HFF-Myc (cell line): Measurements from ENCODE around the gene C5orf52.
A peak's percentile ranks its signal among the peaks of the same experiment; 100 is the strongest.
"Not testable (repeated sequence)": the region's sequence is repeated elsewhere in the genome, so short reads cannot be mapped to it uniquely, and the experiment has no call there.

Source experiments
- DNase-seq: peaks from one replicate; pipeline ENCODE4 v3.0.0-alpha.2; 2011; ENCODE audit warnings: low read depth; ENCODE audit errors: extremely low read depth
- H3K4me3 ChIP-seq: replicated peaks from 2 replicates; pipeline ENCODE4 v1.5.1; 2011; ENCODE audit warnings: low read depth, mild to moderate bottlenecking, control low read depth, low read length
- TF ChIP-seq, protein P1 (sequence below): IDR thresholded peaks from 2 replicates; pipeline ENCODE4 v1.5.1; 2012; ENCODE audit warnings: mild to moderate bottlenecking, low read depth, low read length, control low read depth; ENCODE audit errors: missing control alignments

The C5orf52 gene

DNA sequence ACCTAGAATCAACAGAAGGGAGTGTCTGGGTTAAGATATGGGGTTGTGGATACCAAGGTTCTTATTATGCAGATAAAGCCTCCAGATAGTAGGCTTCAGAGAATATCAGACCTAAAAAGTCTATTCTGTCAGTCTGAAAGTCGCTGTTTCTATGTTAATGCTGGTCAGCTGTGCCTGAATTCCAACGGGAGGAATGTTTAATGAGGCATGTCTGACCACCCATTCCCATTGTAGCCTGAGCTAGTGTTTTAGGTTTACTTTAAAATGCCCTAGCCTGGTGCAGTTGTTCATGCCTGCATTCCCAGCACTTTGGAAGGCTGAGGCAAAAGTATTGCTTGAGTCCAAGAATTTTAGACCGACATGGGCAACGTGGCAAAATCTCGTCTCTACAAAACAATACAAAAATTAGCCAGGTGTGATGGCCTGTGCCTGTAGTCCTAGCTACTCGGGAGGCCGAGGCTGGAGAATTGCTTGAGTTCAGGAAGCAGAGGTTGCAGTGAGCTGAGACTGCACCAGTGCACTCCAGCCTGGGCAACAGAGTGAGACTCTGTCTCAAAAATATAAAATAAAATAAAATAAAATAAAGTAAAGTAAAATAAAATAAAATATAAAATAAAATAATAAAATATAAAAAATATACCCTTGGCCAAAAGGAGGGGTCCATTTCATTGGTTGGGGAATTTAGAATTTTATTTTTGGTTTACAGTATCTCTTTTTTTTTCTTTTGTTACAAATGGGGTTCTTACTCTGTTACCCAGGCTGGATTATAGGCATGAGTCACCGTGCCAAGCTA is 11.3 kb upstream of the C5orf52 start:
- DNase-seq = no peak
- no peak overlapping the region for H3K4me3 ChIP-seq
- TF ChIP-seq, protein P1, sequence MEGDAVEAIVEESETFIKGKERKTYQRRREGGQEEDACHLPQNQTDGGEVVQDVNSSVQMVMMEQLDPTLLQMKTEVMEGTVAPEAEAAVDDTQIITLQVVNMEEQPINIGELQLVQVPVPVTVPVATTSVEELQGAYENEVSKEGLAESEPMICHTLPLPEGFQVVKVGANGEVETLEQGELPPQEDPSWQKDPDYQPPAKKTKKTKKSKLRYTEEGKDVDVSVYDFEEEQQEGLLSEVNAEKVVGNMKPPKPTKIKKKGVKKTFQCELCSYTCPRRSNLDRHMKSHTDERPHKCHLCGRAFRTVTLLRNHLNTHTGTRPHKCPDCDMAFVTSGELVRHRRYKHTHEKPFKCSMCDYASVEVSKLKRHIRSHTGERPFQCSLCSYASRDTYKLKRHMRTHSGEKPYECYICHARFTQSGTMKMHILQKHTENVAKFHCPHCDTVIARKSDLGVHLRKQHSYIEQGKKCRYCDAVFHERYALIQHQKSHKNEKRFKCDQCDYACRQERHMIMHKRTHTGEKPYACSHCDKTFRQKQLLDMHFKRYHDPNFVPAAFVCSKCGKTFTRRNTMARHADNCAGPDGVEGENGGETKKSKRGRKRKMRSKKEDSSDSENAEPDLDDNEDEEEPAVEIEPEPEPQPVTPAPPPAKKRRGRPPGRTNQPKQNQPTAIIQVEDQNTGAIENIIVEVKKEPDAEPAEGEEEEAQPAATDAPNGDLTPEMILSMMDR = no peak

DNA sequence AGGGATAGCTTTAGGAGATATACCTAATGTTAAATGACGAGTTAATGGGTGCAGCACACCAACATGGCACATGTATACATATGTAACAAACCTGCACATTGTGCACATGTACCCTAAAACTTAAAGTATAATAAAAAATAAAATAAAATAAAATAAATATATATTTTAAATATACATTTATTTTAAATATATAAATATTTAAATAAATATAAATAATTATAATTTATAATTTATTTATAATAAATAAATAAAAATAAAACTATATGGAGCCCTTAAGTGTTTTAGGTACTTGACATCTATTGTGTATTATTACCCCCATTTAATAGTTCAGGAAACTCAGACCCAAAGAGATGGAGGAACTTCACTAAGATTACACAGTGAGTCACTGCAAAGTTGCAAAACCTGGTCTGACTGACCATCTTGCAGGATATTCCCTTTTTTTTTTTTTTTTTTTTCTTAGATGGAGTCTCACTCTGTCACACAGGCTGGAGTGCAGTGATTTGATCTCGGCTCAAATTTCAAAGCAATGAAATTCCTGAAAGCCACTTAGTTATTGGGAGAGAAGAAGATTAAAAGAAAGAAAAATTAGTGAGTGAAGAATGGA is 5.8 kb upstream of the C5orf52 start:
- H3K4me3 ChIP-seq = no peak overlapping the region
- TF ChIP-seq, protein P1 = no peak
- DNase-seq = no peak

DNA sequence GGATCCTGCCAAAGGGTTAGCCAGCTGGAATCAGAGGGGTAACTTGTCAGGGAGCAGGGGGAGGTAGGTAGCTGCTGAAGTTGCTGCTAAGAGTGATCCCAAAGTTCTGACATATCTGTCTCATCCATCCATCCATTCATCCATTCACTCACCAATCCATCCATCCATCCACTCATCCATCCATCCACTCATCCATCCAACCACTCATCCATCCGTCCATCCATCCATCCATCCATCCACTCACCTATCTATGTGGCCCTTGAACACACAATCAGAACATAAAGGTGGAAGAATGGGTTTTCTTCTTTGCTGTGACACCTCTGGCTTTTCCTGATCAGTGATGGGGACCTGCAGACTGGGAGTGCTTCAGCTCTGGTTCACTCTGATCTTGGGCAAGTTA is 3.0 kb upstream of the C5orf52 start:
- no peak for DNase-seq
- no peak overlapping the region for H3K4me3 ChIP-seq
- TF ChIP-seq, protein P1 = no peak

DNA sequence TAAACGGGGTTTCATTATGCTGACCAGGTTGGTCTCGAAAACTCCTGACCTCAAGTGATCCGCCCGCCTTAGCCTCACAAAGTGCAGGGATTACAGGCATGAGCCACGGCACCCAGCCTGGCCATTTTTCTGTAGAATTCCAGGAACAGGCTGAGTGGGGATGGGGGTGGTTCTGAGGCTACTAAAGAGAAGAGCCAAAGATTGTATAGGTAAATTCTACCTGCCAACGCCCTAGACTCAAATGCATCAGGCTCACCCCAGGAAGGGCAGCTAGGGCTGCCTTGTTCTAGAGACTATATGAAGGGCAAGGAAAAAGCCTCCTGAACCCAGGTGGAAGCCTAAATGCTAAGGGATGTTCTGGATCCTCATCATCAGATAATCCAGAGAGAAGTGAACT is 1.6 kb upstream of the C5orf52 start:
- DNase-seq = no peak
- TF ChIP-seq, protein P1 = no peak
- no peak overlapping the region for H3K4me3 ChIP-seq

GRCh38 chr5:157671592-157672330 is 428 bp downstream of the C5orf52 start:
- TF ChIP-seq, protein P1 = no peak
- H3K4me3 ChIP-seq = peak overlapping the region; percentile 63
- no peak for DNase-seq

DNA sequence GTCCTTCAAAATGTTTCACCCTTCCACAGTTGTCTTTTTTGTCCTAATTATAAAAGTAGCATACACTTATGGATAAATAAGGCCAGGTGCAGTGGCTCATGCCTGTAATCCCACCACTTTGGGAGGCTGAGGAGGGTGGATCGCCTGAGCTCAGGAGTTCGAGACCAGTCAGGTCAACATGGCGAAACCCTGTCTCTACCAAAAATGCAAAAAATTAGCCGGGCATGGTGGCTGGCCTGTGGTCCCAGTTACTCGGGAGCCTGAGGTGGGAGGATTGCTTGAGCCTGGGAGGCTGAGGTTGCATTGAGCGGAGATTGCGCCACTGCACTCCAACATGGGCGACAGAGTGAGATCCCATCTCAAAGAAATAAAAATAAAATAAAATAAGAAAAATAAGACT is 1.6 kb downstream of the C5orf52 start:
- no peak for DNase-seq
- no peak overlapping the region for H3K4me3 ChIP-seq
- TF ChIP-seq, protein P1 = no peak

DNA sequence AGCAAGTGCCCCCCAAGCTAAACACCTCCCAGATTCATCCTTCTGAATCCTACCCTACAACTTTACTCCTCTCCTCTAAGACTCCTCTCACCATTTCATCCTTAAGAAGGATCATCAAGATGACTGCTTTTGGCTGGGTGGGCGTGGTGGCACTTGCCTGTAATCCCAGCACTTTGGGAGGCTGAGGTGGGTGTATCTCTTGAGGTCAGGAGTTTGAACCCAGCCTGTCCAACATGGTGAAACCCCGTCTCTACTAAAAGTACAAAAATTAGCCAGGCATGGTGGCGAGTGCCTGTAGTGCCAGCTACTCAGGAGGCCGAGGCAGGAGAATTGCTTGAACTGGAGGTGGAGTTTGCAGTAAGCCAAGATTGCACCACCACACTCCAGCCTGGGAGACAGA is 3.0 kb downstream of the C5orf52 start:
- DNase-seq, H3K4me3 ChIP-seq: not testable (repeated sequence)
